ENCODE measurements around the gene COLEC11. TPM values are rescaled to one million over a fixed set of nuclear protein-coding genes. Genes with fewer than 3 reads are reported as not detected.

COLEC11 gene
- total and polyA plus RNA-seq, 2 of the 13 experiments (the other 11 are each of a cell fraction or from before 2014, with no cell fraction given) = 1.5 to 3.0 TPM

DNA sequence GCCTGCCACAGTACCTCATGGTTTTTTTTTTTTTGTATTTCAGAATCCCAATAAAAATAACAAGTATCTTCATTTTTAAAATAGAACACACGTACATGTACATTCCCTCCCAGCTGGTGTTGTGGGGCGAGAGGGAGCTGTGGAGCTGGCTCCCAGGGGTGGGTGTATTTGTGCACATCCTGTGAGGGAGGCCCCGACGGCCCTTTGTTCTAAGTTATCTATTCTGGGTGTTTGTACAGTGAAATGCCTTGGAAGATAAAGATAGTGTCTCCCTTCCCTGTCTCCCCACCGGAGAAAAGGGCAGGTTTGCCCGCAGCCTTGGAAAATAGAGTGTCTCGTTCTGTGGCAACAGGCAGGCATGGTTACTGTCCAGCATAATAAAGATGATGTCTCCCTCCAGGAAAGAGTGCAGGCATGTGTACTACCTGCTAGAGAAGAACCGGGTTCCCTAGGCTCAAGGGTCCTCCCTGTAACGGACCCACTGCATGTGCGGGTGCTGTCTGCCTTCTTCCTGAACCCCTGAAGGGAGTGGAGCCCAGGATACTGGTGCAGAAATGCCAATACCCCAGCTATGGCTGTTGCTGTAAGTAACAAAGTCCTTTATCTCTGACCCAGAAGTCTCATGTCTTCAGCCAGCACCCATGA is 51.0 kb downstream of the COLEC11 start (continued):
- TF ChIP-seq ZNF891 (CRISPR knock-in tag; IDR thresholded peaks at IDR 0.05) = no peak
- no peak for TF ChIP-seq GFI1 (CRISPR knock-in tag; IDR thresholded peaks at IDR 0.05; ENCODE audit: borderline replicate concordance)
- TF ChIP-seq, protein P1, sequence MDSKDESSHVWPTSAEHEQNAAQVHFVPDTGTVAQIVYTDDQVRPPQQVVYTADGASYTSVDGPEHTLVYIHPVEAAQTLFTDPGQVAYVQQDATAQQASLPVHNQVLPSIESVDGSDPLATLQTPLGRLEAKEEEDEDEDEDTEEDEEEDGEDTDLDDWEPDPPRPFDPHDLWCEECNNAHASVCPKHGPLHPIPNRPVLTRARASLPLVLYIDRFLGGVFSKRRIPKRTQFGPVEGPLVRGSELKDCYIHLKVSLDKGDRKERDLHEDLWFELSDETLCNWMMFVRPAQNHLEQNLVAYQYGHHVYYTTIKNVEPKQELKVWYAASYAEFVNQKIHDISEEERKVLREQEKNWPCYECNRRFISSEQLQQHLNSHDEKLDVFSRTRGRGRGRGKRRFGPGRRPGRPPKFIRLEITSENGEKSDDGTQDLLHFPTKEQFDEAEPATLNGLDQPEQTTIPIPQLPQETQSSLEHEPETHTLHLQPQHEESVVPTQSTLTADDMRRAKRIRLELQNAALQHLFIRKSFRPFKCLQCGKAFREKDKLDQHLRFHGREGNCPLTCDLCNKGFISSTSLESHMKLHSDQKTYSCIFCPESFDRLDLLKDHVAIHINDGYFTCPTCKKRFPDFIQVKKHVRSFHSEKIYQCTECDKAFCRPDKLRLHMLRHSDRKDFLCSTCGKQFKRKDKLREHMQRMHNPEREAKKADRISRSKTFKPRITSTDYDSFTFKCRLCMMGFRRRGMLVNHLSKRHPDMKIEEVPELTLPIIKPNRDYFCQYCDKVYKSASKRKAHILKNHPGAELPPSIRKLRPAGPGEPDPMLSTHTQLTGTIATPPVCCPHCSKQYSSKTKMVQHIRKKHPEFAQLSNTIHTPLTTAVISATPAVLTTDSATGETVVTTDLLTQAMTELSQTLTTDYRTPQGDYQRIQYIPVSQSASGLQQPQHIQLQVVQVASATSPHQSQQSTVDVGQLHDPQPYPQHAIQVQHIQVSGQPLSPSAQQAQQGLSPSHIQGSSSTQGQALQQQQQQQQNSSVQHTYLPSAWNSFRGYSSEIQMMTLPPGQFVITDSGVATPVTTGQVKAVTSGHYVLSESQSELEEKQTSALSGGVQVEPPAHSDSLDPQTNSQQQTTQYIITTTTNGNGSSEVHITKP (CRISPR knock-in tag; IDR thresholded peaks at IDR 0.05; ENCODE audit: low read depth) = no peak
- TF ChIP-seq SOX13 (IDR thresholded peaks at IDR 0.05) = no peak
- peak in 1 of 2 experiments; percentile 85; a peak in 2 of 4 replicates for TF ChIP-seq SOX13 (CRISPR knock-in tag; conservative IDR thresholded peaks at IDR 0.05 in 1 of 2, IDR thresholded peaks at IDR 0.05 in 1 of 2)
- 0 out of 2 replicates have a peak, but pooled peaks have one; percentile 45 for TF ChIP-seq GATAD2A (CRISPR knock-in tag; IDR thresholded peaks at IDR 0.05)
- TF ChIP-seq, protein P2, sequence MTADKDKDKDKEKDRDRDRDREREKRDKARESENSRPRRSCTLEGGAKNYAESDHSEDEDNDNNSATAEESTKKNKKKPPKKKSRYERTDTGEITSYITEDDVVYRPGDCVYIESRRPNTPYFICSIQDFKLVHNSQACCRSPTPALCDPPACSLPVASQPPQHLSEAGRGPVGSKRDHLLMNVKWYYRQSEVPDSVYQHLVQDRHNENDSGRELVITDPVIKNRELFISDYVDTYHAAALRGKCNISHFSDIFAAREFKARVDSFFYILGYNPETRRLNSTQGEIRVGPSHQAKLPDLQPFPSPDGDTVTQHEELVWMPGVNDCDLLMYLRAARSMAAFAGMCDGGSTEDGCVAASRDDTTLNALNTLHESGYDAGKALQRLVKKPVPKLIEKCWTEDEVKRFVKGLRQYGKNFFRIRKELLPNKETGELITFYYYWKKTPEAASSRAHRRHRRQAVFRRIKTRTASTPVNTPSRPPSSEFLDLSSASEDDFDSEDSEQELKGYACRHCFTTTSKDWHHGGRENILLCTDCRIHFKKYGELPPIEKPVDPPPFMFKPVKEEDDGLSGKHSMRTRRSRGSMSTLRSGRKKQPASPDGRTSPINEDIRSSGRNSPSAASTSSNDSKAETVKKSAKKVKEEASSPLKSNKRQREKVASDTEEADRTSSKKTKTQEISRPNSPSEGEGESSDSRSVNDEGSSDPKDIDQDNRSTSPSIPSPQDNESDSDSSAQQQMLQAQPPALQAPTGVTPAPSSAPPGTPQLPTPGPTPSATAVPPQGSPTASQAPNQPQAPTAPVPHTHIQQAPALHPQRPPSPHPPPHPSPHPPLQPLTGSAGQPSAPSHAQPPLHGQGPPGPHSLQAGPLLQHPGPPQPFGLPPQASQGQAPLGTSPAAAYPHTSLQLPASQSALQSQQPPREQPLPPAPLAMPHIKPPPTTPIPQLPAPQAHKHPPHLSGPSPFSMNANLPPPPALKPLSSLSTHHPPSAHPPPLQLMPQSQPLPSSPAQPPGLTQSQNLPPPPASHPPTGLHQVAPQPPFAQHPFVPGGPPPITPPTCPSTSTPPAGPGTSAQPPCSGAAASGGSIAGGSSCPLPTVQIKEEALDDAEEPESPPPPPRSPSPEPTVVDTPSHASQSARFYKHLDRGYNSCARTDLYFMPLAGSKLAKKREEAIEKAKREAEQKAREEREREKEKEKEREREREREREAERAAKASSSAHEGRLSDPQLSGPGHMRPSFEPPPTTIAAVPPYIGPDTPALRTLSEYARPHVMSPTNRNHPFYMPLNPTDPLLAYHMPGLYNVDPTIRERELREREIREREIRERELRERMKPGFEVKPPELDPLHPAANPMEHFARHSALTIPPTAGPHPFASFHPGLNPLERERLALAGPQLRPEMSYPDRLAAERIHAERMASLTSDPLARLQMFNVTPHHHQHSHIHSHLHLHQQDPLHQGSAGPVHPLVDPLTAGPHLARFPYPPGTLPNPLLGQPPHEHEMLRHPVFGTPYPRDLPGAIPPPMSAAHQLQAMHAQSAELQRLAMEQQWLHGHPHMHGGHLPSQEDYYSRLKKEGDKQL (CRISPR knock-in tag; IDR thresholded peaks at IDR 0.05; ENCODE audit: low read depth) = no peak
- 0 out of 2 replicates have a peak, but pooled peaks have one; percentile 13 for TF ChIP-seq TBX2 (CRISPR knock-in tag; IDR thresholded peaks at IDR 0.05; ENCODE audit: borderline replicate concordance)
- TF ChIP-seq SOX6 (IDR thresholded peaks at IDR 0.05) = no peak
- peak; percentile 58; the same call in 1 of the 2 replicates for TF ChIP-seq SOX6 (CRISPR knock-in tag; IDR thresholded peaks at IDR 0.05)
- TF ChIP-seq TCF7 (IDR thresholded peaks at IDR 0.05; ENCODE audit: low read depth) = peak; percentile 72
- no peak for TF ChIP-seq TCF7L2 (IDR thresholded peaks at IDR 0.05; ENCODE audit: low read depth, low read length)
